KMS-11 (cell line): ENCODE data around the gene PKP2.

Source experiments
- H2AFZ ChIP-seq: fragments of 200-600 bp; sonication (generic); 2 replicates; pipeline ENCODE4 v1.6.1; 2016; ENCODE audit warnings: antibody characterized with exemption, mixed run types, low read depth
- H3K27ac ChIP-seq: fragments of 200-600 bp; sonication (generic); 2 replicates; pipeline ENCODE4 v1.6.1; 2016; ENCODE audit warnings: mild to moderate bottlenecking, mixed run types
- H3K27me3 ChIP-seq: fragments of 200-600 bp; sonication (generic); 2 replicates; pipeline ENCODE4 v1.6.1; 2017; ENCODE audit warnings: mild to moderate bottlenecking, low read depth, mixed run types, moderate library complexity; ENCODE audit not compliant: insufficient read depth
- H3K36me3 ChIP-seq: fragments of 200-600 bp; sonication (generic); 2 replicates; pipeline ENCODE4 v1.6.1; 2017; ENCODE audit warnings: mild to moderate bottlenecking, mixed run types; ENCODE audit not compliant: insufficient read depth
- H3K4me1 ChIP-seq: fragments of 200-600 bp; sonication (generic); 2 replicates; pipeline ENCODE4 v1.6.1; 2016; ENCODE audit warnings: mild to moderate bottlenecking, low read depth, mixed run types; ENCODE audit not compliant: poor library complexity, severe bottlenecking
- H3K4me2 ChIP-seq: fragments of 200-600 bp; sonication (generic); 2 replicates; pipeline ENCODE4 v1.7.0; 2016; ENCODE audit warnings: mild to moderate bottlenecking, mixed run types
- H3K4me3 ChIP-seq: fragments of 200-600 bp; sonication (generic); IDR thresholded peaks from 2 replicates; pipeline ENCODE4 v1.6.1; 2017; ENCODE audit warnings: low read depth, low read length, mixed read lengths; ENCODE audit not compliant: insufficient read depth
- H3K79me2 ChIP-seq: fragments of 200-600 bp; sonication (generic); 2 replicates; pipeline ENCODE4 v1.6.1; 2016; ENCODE audit warnings: low read depth, mixed run types; ENCODE audit not compliant: insufficient read depth
- H3K9ac ChIP-seq: fragments of 200-600 bp; sonication (generic); 2 replicates; pipeline ENCODE4 v1.6.1; 2016; ENCODE audit warnings: mild to moderate bottlenecking, mixed run types
- H4K20me1 ChIP-seq: fragments of 200-600 bp; sonication (generic); 2 replicates; pipeline ENCODE4 v1.6.1; 2016; ENCODE audit warnings: mild to moderate bottlenecking, mixed run types; ENCODE audit not compliant: insufficient read depth
- TF ChIP-seq, protein P1 (sequence below): fragments of 200-600 bp; sonication (generic); conservative IDR thresholded peaks from 2 replicates; pipeline ENCODE4 v1.6.1; 2017; ENCODE audit warnings: low read depth, mild to moderate bottlenecking, antibody characterized with exemption, low read length, moderate library complexity, mixed read lengths

Gene PKP2

DNA sequence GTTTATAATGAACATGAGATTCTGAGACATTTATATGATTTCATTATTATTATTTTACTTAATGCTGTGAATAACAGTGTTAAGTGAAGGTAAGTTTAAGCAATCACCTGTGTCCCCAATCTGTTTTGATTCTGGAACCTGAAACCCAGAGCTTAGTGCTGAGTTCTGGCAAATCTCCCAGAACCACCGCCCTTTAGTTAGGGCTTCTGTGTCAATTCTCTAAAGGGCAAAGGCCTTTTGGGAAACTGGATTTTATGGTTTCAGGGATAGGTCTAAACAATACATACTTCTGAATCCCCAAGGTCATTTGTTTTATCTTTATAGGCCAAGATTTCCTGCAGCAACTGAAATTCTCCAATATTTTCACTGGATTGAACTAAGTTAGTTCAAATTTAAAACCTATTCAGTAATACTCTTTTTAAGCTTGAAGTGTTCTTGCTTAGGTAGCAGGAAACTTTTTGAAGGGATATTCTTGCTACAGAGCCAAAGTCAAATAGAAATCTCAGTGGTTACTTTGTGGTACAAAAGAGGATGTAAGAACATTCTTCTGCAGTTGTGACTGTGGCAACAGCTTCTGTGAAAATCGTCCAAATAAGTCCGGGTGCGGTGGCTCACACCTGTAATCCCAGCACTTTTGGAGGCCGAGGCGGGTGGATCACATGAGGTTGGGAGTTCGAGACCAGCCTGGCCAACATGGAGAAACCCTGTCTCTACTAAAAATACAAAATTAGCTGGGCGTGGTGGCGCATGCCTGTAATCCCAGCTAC is 10.0 kb upstream of the PKP2 start:
- Histone ChIP-seq H3K4me2 (peak overlapping the region; percentile 72; the same call in 1 of the 2 replicates), H3K27me3 (no peaks in the 10 kb centered on the region), H3K4me3 (no peak overlapping the region), H3K9ac (no peak overlapping the region), H3K36me3 (no peaks in the 10 kb centered on the region), H4K20me1 (no peaks in the 10 kb centered on the region), H3K27ac (peak overlapping the region; percentile 62), H3K79me2 (no peaks in the 10 kb centered on the region), H3K4me1 (peaks cover 68% of the 10 kb centered on the region), H2AFZ (no peak overlapping the region)
- TF ChIP-seq, protein P1, sequence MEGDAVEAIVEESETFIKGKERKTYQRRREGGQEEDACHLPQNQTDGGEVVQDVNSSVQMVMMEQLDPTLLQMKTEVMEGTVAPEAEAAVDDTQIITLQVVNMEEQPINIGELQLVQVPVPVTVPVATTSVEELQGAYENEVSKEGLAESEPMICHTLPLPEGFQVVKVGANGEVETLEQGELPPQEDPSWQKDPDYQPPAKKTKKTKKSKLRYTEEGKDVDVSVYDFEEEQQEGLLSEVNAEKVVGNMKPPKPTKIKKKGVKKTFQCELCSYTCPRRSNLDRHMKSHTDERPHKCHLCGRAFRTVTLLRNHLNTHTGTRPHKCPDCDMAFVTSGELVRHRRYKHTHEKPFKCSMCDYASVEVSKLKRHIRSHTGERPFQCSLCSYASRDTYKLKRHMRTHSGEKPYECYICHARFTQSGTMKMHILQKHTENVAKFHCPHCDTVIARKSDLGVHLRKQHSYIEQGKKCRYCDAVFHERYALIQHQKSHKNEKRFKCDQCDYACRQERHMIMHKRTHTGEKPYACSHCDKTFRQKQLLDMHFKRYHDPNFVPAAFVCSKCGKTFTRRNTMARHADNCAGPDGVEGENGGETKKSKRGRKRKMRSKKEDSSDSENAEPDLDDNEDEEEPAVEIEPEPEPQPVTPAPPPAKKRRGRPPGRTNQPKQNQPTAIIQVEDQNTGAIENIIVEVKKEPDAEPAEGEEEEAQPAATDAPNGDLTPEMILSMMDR: no peak

DNA sequence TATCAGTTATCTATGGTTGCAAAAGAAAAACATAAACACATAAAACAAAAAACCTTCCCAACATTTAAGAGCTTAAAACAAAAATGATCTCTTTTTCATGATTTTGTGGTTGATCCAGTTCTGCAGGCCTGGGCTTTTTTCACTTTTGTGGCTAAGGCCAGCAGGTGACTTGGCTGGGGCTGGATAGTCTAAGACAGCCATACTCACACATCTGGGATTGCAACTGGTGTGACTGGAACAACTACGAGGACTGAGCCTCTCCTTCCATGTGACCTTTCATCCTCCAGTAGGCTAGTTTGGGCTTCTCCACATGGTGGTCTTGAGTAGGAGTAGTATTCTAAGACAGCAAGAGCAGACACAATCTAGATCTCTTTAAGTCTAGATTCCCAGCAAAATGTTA is 7.2 kb upstream of the PKP2 start:
- peak overlapping the region; percentile 73 for H3K4me2 ChIP-seq
- no peaks in the 10 kb centered on the region for H3K36me3 ChIP-seq
- no peak overlapping the region for H2AFZ ChIP-seq
- H4K20me1 ChIP-seq: no peaks in the 10 kb centered on the region
- H3K4me3 ChIP-seq: no peak overlapping the region
- peaks cover 83% of the 10 kb centered on the region for H3K4me1 ChIP-seq
- H3K27me3 ChIP-seq: no peaks in the 10 kb centered on the region
- no peak overlapping the region for H3K27ac ChIP-seq
- H3K9ac ChIP-seq: no peak overlapping the region
- H3K79me2 ChIP-seq: no peaks in the 10 kb centered on the region
- TF ChIP-seq, protein P1: no peak

DNA sequence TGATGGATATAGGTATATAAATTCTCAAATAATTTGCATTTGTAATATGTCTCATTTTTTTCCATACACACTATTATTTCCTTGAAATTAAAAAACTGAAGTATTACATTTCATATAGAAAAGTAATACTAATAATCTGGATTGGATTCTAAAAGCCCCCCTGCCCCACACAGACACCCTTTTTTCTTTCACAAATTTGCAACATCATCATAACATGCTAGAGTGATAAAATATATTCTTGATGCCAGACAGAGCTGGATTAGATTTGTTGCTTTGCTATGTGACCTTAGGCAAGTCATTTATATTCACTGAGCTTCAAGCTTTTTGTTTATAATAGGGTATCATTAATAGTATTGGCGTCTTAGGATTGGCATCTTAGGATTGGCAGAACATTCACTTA is 6.7 kb upstream of the PKP2 start:
- no peaks in the 10 kb centered on the region for H3K79me2 ChIP-seq
- H3K36me3 ChIP-seq: no peaks in the 10 kb centered on the region
- no peaks in the 10 kb centered on the region for H3K27me3 ChIP-seq
- H4K20me1 ChIP-seq: no peaks in the 10 kb centered on the region
- no peak overlapping the region for H3K27ac ChIP-seq
- TF ChIP-seq, protein P1: no peak
- peaks cover 88% of the 10 kb centered on the region for H3K4me1 ChIP-seq
- H3K9ac ChIP-seq: no peak overlapping the region
- H2AFZ ChIP-seq: no peak overlapping the region
- H3K4me3 ChIP-seq: no peak overlapping the region
- peak overlapping the region; percentile 73; the same call in 1 of the 2 replicates for H3K4me2 ChIP-seq

DNA sequence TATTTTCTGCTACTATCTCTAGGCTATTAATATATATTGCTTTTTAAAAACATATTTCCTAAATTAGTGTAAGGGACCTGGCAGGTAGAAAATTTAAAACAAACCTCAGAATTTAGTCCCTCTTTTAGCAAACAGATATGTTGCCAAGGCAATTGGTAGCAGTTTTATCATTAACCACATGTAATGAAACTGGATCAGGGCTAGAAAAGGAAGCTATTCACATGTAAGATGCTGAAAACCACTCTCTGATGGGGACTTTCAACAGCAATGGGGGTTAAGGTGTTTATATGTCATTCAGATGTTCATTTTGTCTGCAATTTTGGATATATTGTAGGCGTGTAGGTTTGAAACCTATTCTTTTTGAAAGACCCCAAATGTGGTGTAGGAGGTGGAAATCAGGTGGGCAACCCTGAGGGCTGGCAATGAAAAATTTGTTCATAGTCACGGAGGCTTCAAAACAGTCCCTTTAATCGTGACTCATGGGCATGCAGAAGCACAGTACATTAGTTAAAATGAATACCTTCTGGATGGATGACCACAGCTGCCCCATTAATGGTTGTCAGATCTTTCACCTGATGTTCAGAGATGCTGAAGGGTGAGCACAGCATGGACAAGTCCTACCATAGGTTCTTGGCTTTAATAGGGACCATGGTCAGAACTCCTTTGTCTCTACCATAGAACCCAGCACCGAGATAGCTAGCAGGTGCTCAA is 5.9 kb upstream of the PKP2 start:
- peak overlapping the region; percentile 73 for H3K4me2 ChIP-seq
- H3K9ac ChIP-seq: 0 out of 2 replicates have a peak overlapping the region, but pooled peaks have one; percentile 0
- H3K4me3 ChIP-seq: no peak overlapping the region
- H3K27me3 ChIP-seq: no peaks in the 10 kb centered on the region
- H3K79me2 ChIP-seq: no peaks in the 10 kb centered on the region
- H3K36me3 ChIP-seq: no peaks in the 10 kb centered on the region
- no peak overlapping the region for H2AFZ ChIP-seq
- H4K20me1 ChIP-seq: no peaks in the 10 kb centered on the region
- H3K27ac ChIP-seq: peak overlapping the region; percentile 15; the same call in 1 of the 2 replicates
- H3K4me1 ChIP-seq: peaks cover 96% of the 10 kb centered on the region
- TF ChIP-seq, protein P1: no peak
